ENCODE results near the gene GDPD4.

The GDPD4 gene

GRCh38 chr11:77200351-77201268, 100.9 kb downstream of the GDPD4 start:
- no peak for TF ChIP-seq CTCF (conservative IDR thresholded peaks at IDR 0.05; ENCODE audit: control insufficient read depth, insufficient read depth, low read depth, low read length)
- H3K4me3 ChIP-seq (ENCODE audit: control insufficient read depth, low read depth, low read length) = no peak overlapping the region
- DNase-seq (ENCODE audit: low read depth) = no peak

- TF ChIP-seq CTCF (conservative IDR thresholded peaks at IDR 0.05; ENCODE audit: control insufficient read depth, insufficient read depth, low read depth, low read length) = no peak
- DNase-seq (ENCODE audit: low read depth) = no peak
- no peak overlapping the region for H3K4me3 ChIP-seq (ENCODE audit: control insufficient read depth, low read depth, low read length)
Observed at GRCh38 chr11:77199137-77199745, 102.2 kb downstream of the GDPD4 start.

GRCh38 chr11:77198440-77198849, 103.0 kb downstream of the GDPD4 start:
- peak; percentile 23 for DNase-seq (ENCODE audit: low read depth)

GRCh38 chr11:77197626-77198320, 103.7 kb downstream of the GDPD4 start:
- no peak overlapping the region for H3K4me3 ChIP-seq (ENCODE audit: control insufficient read depth, low read depth, low read length)
- no peak for DNase-seq (ENCODE audit: low read depth)
- TF ChIP-seq CTCF (conservative IDR thresholded peaks at IDR 0.05; ENCODE audit: control insufficient read depth, insufficient read depth, low read depth, low read length) = no peak

More at GRCh38 chr11:77198440-77198849, 103.0 kb downstream of the GDPD4 start:
- TF ChIP-seq CTCF (conservative IDR thresholded peaks at IDR 0.05; ENCODE audit: control insufficient read depth, insufficient read depth, low read depth, low read length) = peak; percentile 39
- no peak overlapping the region for H3K4me3 ChIP-seq (ENCODE audit: control insufficient read depth, low read depth, low read length)

GRCh38 chr11:77196961-77197360, 104.5 kb downstream of the GDPD4 start:
- H3K4me3 ChIP-seq (ENCODE audit: control insufficient read depth, low read depth, low read length) = no peak overlapping the region
- no peak for TF ChIP-seq CTCF (conservative IDR thresholded peaks at IDR 0.05; ENCODE audit: control insufficient read depth, insufficient read depth, low read depth, low read length)
- no peak for DNase-seq (ENCODE audit: low read depth)

DNA sequence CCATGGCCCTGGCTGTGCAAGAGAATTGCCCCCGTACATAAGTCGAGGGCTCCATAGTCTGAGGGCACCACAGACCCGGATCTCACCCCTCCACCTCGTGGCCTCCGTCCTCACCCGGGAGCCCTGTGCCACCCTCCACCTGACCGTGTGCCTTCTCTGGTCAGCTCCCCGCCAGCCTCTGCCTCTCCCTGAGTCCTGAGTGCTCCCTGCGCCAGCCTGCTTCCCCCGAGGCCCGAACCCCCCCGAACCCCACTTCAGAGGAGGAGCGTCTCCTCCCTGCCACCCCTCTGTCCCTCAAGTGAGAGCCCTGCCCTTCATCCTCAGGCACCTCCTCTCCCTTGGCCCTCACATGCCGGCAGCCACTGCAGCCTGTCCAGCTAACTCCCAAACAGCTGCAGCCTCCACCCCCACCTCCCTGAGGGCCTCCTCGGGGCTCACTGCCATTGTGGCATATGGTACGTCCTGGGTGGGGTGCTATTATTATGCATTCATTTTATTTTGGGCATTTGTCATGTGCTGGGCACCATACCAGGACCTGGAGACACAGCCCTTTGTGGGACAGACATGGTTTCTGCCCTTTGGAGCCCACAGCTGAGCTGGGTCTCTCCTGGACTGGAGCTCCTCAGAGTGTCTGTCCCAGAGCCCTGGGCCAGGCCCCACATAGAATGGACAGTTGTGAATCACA, 106.3 kb downstream of the GDPD4 start:
- TF ChIP-seq CTCF (conservative IDR thresholded peaks at IDR 0.05; ENCODE audit: control insufficient read depth, insufficient read depth, low read depth, low read length) = no peak

More for the DNA sequence above, 106.3 kb downstream of the GDPD4 start:
- DNase-seq (ENCODE audit: low read depth) = no peak
- no peak overlapping the region for H3K4me3 ChIP-seq (ENCODE audit: control insufficient read depth, low read depth, low read length)

Data from fibroblast of mammary gland (primary cell).